Measurements from ENCODE around the gene TSPO2.

GRCh38 chr6:41045664-41046063, 3.4 kb downstream of the TSPO2 start:
- no peak for TF ChIP-seq POLR2A (conservative IDR thresholded peaks at IDR 0.05)
- TF ChIP-seq RBFOX2 (IDR thresholded peaks at IDR 0.05; ENCODE audit: low read depth, low read length) = no peak
- TF ChIP-seq NFXL1 (CRISPR knock-in tag; IDR thresholded peaks at IDR 0.05) = no peak
- TF ChIP-seq IRF9 (tag; IDR thresholded peaks at IDR 0.05) = no peak
- TF ChIP-seq, protein P1, sequence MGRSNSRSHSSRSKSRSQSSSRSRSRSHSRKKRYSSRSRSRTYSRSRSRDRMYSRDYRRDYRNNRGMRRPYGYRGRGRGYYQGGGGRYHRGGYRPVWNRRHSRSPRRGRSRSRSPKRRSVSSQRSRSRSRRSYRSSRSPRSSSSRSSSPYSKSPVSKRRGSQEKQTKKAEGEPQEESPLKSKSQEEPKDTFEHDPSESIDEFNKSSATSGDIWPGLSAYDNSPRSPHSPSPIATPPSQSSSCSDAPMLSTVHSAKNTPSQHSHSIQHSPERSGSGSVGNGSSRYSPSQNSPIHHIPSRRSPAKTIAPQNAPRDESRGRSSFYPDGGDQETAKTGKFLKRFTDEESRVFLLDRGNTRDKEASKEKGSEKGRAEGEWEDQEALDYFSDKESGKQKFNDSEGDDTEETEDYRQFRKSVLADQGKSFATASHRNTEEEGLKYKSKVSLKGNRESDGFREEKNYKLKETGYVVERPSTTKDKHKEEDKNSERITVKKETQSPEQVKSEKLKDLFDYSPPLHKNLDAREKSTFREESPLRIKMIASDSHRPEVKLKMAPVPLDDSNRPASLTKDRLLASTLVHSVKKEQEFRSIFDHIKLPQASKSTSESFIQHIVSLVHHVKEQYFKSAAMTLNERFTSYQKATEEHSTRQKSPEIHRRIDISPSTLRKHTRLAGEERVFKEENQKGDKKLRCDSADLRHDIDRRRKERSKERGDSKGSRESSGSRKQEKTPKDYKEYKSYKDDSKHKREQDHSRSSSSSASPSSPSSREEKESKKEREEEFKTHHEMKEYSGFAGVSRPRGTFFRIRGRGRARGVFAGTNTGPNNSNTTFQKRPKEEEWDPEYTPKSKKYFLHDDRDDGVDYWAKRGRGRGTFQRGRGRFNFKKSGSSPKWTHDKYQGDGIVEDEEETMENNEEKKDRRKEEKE (IDR thresholded peaks at IDR 0.05; ENCODE audit: borderline replicate concordance in 1 of 2, control insufficient read depth in 1 of 2, low read depth in 2 of 2, low read length in 1 of 2) = no peak
- TF ChIP-seq ZBTB49 (CRISPR knock-in tag; IDR thresholded peaks at IDR 0.05; ENCODE audit: borderline replicate concordance) = no peak

Data from K562 (cell line).